IPS-18a (cell line): ENCODE results near the gene RBM45.
"Not testable (repeated sequence)": the region's sequence is repeated elsewhere in the genome, so short reads cannot be mapped to it uniquely, and the experiment has no call there.

Experiments
- H3K27ac ChIP-seq: one replicate; pipeline ENCODE4 v1.5.1; 2013; ENCODE audit warnings: low read length
- H3K27me3 ChIP-seq: one replicate; pipeline ENCODE4 v1.6.1; 2013; ENCODE audit warnings: mild to moderate bottlenecking, low read length; ENCODE audit not compliant: control insufficient read depth, insufficient read depth
- H3K36me3 ChIP-seq: one replicate; pipeline ENCODE4 v1.6.1; 2013; ENCODE audit warnings: low read depth, low read length; ENCODE audit not compliant: control insufficient read depth
- H3K4me1 ChIP-seq: one replicate; pipeline ENCODE4 v1.6.1; 2013; ENCODE audit warnings: low read depth, low read length; ENCODE audit not compliant: control insufficient read depth
- H3K4me3 ChIP-seq: one replicate; pipeline ENCODE4 v1.5.1; 2013; ENCODE audit warnings: low read length
- H3K9ac ChIP-seq: one replicate; pipeline ENCODE4 v1.6.1; 2013; ENCODE audit warnings: mild to moderate bottlenecking, low read length, moderate library complexity
- H3K9me3 ChIP-seq: one replicate; pipeline ENCODE4 v1.6.1; 2013; ENCODE audit warnings: low read depth, low read length; ENCODE audit not compliant: control insufficient read depth

The RBM45 gene

GRCh38 chr2:178075006-178075326, 37.3 kb upstream of the RBM45 start:
- Histone ChIP-seq H3K9me3 (no peaks in the 10 kb centered on the region), H3K4me3 (no peak overlapping the region), H3K27me3 (peaks cover 43% of the 10 kb centered on the region), H3K27ac (no peak overlapping the region), H3K4me1 (peaks cover 7% of the 10 kb centered on the region), H3K9ac (no peak overlapping the region), H3K36me3 (no peaks in the 10 kb centered on the region)

- no peak overlapping the region for H3K4me3 ChIP-seq
Observed at GRCh38 chr2:178076130-178076529, 36.1 kb upstream of the RBM45 start.

GRCh38 chr2:178079279-178079678, 33.0 kb upstream of the RBM45 start:
- not testable (repeated sequence) for H3K9me3 ChIP-seq, H3K27ac ChIP-seq

More at GRCh38 chr2:178076130-178076529, 36.1 kb upstream of the RBM45 start:
- Histone ChIP-seq H3K36me3 (no peaks in the 10 kb centered on the region), H3K4me1 (peaks cover 7% of the 10 kb centered on the region), H3K27ac (no peak overlapping the region), H3K9me3 (no peaks in the 10 kb centered on the region), H3K9ac (no peak overlapping the region), H3K27me3 (peaks cover 34% of the 10 kb centered on the region)

GRCh38 chr2:178082408-178083045, 29.7 kb upstream of the RBM45 start:
- H3K9ac ChIP-seq: no peak overlapping the region
- H3K36me3 ChIP-seq: no peaks in the 10 kb centered on the region
- H3K9me3 ChIP-seq: no peaks in the 10 kb centered on the region
- no peak overlapping the region for H3K4me3 ChIP-seq
- no peak overlapping the region for H3K27ac ChIP-seq
- no peaks in the 10 kb centered on the region for H3K4me1 ChIP-seq
- H3K27me3 ChIP-seq: no peaks in the 10 kb centered on the region

More at GRCh38 chr2:178079279-178079678, 33.0 kb upstream of the RBM45 start:
- not testable (repeated sequence) for H3K27me3 ChIP-seq, H3K4me1 ChIP-seq, H3K4me3 ChIP-seq, H3K9ac ChIP-seq, H3K36me3 ChIP-seq

GRCh38 chr2:178084273-178084672, 28.0 kb upstream of the RBM45 start:
- no peaks in the 10 kb centered on the region for H3K4me1 ChIP-seq
- no peaks in the 10 kb centered on the region for H3K27me3 ChIP-seq
- H3K9ac ChIP-seq: no peak overlapping the region
- H3K36me3 ChIP-seq: no peaks in the 10 kb centered on the region
- H3K27ac ChIP-seq: no peak overlapping the region
- no peaks in the 10 kb centered on the region for H3K9me3 ChIP-seq
- H3K4me3 ChIP-seq: no peak overlapping the region

- H3K9ac ChIP-seq: no peak overlapping the region
- H3K27me3 ChIP-seq: no peaks in the 10 kb centered on the region
- H3K4me3 ChIP-seq: no peak overlapping the region
- H3K36me3 ChIP-seq: no peaks in the 10 kb centered on the region
- no peak overlapping the region for H3K27ac ChIP-seq
- no peaks in the 10 kb centered on the region for H3K9me3 ChIP-seq
- H3K4me1 ChIP-seq: no peaks in the 10 kb centered on the region
Observed at GRCh38 chr2:178088774-178089270, 23.4 kb upstream of the RBM45 start.

GRCh38 chr2:178093471-178093870, 18.8 kb upstream of the RBM45 start:
- H3K4me1 ChIP-seq: no peaks in the 10 kb centered on the region

GRCh38 chr2:178101321-178102079, 10.7 kb upstream of the RBM45 start:
- Histone ChIP-seq H3K36me3 (no peaks in the 10 kb centered on the region), H3K27ac (no peak overlapping the region), H3K4me3 (no peak overlapping the region), H3K9ac (no peak overlapping the region), H3K4me1 (no peaks in the 10 kb centered on the region), H3K9me3 (no peaks in the 10 kb centered on the region), H3K27me3 (no peaks in the 10 kb centered on the region)

More at GRCh38 chr2:178093471-178093870, 18.8 kb upstream of the RBM45 start:
- Histone ChIP-seq H3K4me3 (no peak overlapping the region), H3K9ac (no peak overlapping the region), H3K9me3 (no peaks in the 10 kb centered on the region), H3K27ac (no peak overlapping the region), H3K27me3 (no peaks in the 10 kb centered on the region), H3K36me3 (no peaks in the 10 kb centered on the region)

GRCh38 chr2:178105566-178105965, 6.7 kb upstream of the RBM45 start:
- H3K27me3 ChIP-seq: no peaks in the 10 kb centered on the region
- no peak overlapping the region for H3K4me3 ChIP-seq
- no peak overlapping the region for H3K9ac ChIP-seq
- no peaks in the 10 kb centered on the region for H3K4me1 ChIP-seq
- no peak overlapping the region for H3K27ac ChIP-seq
- no peaks in the 10 kb centered on the region for H3K9me3 ChIP-seq
- H3K36me3 ChIP-seq: no peaks in the 10 kb centered on the region

- H3K4me3 ChIP-seq: no peak overlapping the region
- no peaks in the 10 kb centered on the region for H3K36me3 ChIP-seq
- no peaks in the 10 kb centered on the region for H3K27me3 ChIP-seq
- no peak overlapping the region for H3K27ac ChIP-seq
- no peaks in the 10 kb centered on the region for H3K9me3 ChIP-seq
- no peaks in the 10 kb centered on the region for H3K4me1 ChIP-seq
- no peak overlapping the region for H3K9ac ChIP-seq
Observed at GRCh38 chr2:178106053-178106452, 6.2 kb upstream of the RBM45 start.

GRCh38 chr2:178108176-178108575, 4.1 kb upstream of the RBM45 start:
- H3K9ac ChIP-seq: no peak overlapping the region
- no peak overlapping the region for H3K27ac ChIP-seq
- H3K9me3 ChIP-seq: no peaks in the 10 kb centered on the region
- H3K4me1 ChIP-seq: no peaks in the 10 kb centered on the region
- H3K27me3 ChIP-seq: no peaks in the 10 kb centered on the region
- H3K36me3 ChIP-seq: no peaks in the 10 kb centered on the region
- no peak overlapping the region for H3K4me3 ChIP-seq

GRCh38 chr2:178109813-178110212, 2.4 kb upstream of the RBM45 start:
- no peaks in the 10 kb centered on the region for H3K9me3 ChIP-seq
- H3K4me1 ChIP-seq: no peaks in the 10 kb centered on the region
- H3K36me3 ChIP-seq: no peaks in the 10 kb centered on the region
- no peak overlapping the region for H3K27ac ChIP-seq
- H3K27me3 ChIP-seq: no peaks in the 10 kb centered on the region
- no peak overlapping the region for H3K4me3 ChIP-seq
- H3K9ac ChIP-seq: no peak overlapping the region
